Fibroblast of villous mesenchyme (primary cell): ENCODE results near the gene KCNK2. TPM values are rescaled to one million over a fixed set of nuclear protein-coding genes. Genes with fewer than 3 reads are reported as not detected.

Experiments used
- DNase-seq: peaks from one replicate; pipeline ENCODE4 v3.0.0-alpha.2; 2010; ENCODE audit warnings: low read depth
- H3K4me3 ChIP-seq: 2 replicates; pipeline ENCODE4 v1.5.1; 2011; ENCODE audit warnings: low read depth, mild to moderate bottlenecking, low read length
- CTCF ChIP-seq: IDR thresholded peaks from 2 replicates; pipeline ENCODE4 v1.5.1; 2012; ENCODE audit warnings: low read depth, mild to moderate bottlenecking, low read length; ENCODE audit not compliant: insufficient read depth
- total RNA-seq: library from RNA; depleted of rRNA; stranded (reverse); fragments of >200 nt; gene quantifications from 2 replicates; pipeline ENCODE4 v1.2.3, GENCODE V29; 2012

Gene KCNK2
- total RNA-seq, 1 donor, result 61.7 TPM

GRCh38 chr1:215220346-215220745, 137.8 kb downstream of the KCNK2 start:
- no peak for DNase-seq
- H3K4me3 ChIP-seq, result no peak overlapping the region
- TF ChIP-seq CTCF, result no peak

- no peak overlapping the region for H3K4me3 ChIP-seq
- DNase-seq, result no peak
- no peak for TF ChIP-seq CTCF
These were observed 144.2 kb downstream of the KCNK2 start for GRCh38 chr1:215226757-215227156.

GRCh38 chr1:215228193-215228592, 145.7 kb downstream of the KCNK2 start:
- DNase-seq, result no peak
- no peak overlapping the region for H3K4me3 ChIP-seq
- no peak for TF ChIP-seq CTCF

GRCh38 chr1:215241451-215241850, 158.9 kb downstream of the KCNK2 start:
- H3K4me3 ChIP-seq, result no peak overlapping the region
- no peak for TF ChIP-seq CTCF
- no peak for DNase-seq

- H3K4me3 ChIP-seq, result no peak overlapping the region
- peak; percentile 67 for DNase-seq
- TF ChIP-seq CTCF, result no peak
These were observed 161.0 kb downstream of the KCNK2 start for GRCh38 chr1:215243345-215244054.

GRCh38 chr1:215250913-215251312, 168.4 kb downstream of the KCNK2 start:
- no peak for DNase-seq
- no peak overlapping the region for H3K4me3 ChIP-seq
- no peak for TF ChIP-seq CTCF

- no peak for DNase-seq
- TF ChIP-seq CTCF, result no peak
- no peak overlapping the region for H3K4me3 ChIP-seq
These were observed 168.9 kb downstream of the KCNK2 start for GRCh38 chr1:215251428-215251827.
